Keratinocyte (primary cell): Measurements from ENCODE around the gene KLHL36. TPM values are rescaled to one million over a fixed set of nuclear protein-coding genes. Genes with fewer than 3 reads are reported as not detected.

Source experiments
- DNase-seq: peaks from one replicate; pipeline ENCODE4 v3.0.0-alpha.2; 2011; ENCODE audit warnings: low read depth, missing footprints, low spot score
- FAIRE-seq: peaks from 2 replicates; lab custom pipeline; 2011; peaks lifted over from hg19 to GRCh38; lab: Jason Lieb, UNC
- H2AFZ ChIP-seq: 2 replicates; pipeline ENCODE4 v1.6.0; 2012; ENCODE audit warnings: low read length, control low read depth, inconsistent platforms; ENCODE audit not compliant: control insufficient read depth
- H3K27ac ChIP-seq: 2 replicates; pipeline ENCODE4 v1.5.1; 2011; ENCODE audit warnings: low read length; ENCODE audit not compliant: control insufficient read depth, insufficient read depth
- H3K27me3 ChIP-seq: 3 replicates; pipeline ENCODE4 v1.6.0; 2011; ENCODE audit warnings: low read length; ENCODE audit not compliant: control insufficient read depth, insufficient read depth; ENCODE audit errors: extremely low read depth
- H3K36me3 ChIP-seq, 2 experiments: 2 replicates in 1 of 2; 3 replicates in 1 of 2; pipeline ENCODE4 v1.5.1; 2011; ENCODE audit warnings: low read length in 2 of 2, mild to moderate bottlenecking in 1 of 2; ENCODE audit not compliant: control insufficient read depth in 2 of 2, insufficient read depth in 2 of 2; ENCODE audit errors: extremely low read depth in 1 of 2
- H3K4me1 ChIP-seq: 3 replicates; pipeline ENCODE4 v1.5.1; 2011; ENCODE audit warnings: low read length; ENCODE audit not compliant: control insufficient read depth, insufficient read depth; ENCODE audit errors: extremely low read depth
- H3K4me2 ChIP-seq: 3 replicates; pipeline ENCODE4 v1.6.0; 2011; ENCODE audit warnings: low read depth, low read length; ENCODE audit not compliant: control insufficient read depth, insufficient read depth; ENCODE audit errors: extremely low read depth
- H3K4me3 ChIP-seq, 3 experiments: fragments of 200-600 bp in 1 of 3; sonication (generic) in 1 of 3; 2 replicates in 2 of 3; 3 replicates in 1 of 3; pipeline ENCODE4 v1.5.1; 2011 to 2016; ENCODE audit warnings: low read length in 3 of 3, mild to moderate bottlenecking in 3 of 3, control low read depth in 2 of 3, inconsistent platforms in 1 of 3, low read depth in 1 of 3, mixed read lengths in 1 of 3, mixed run types in 1 of 3, moderate library complexity in 1 of 3; ENCODE audit not compliant: control insufficient read depth in 2 of 3, insufficient read depth in 2 of 3; ENCODE audit errors: extremely low read depth in 1 of 3
- H3K79me2 ChIP-seq: 2 replicates; pipeline ENCODE4 v1.6.0; 2012; ENCODE audit warnings: low read length; ENCODE audit not compliant: control insufficient read depth, insufficient read depth
- H3K9ac ChIP-seq: 3 replicates; pipeline ENCODE4 v1.6.0; 2011; ENCODE audit warnings: low read length; ENCODE audit not compliant: control insufficient read depth, insufficient read depth; ENCODE audit errors: extremely low read depth
- H3K9me1 ChIP-seq: 3 replicates; pipeline ENCODE4 v1.6.0; 2011; ENCODE audit warnings: low read length; ENCODE audit not compliant: control insufficient read depth, insufficient read depth; ENCODE audit errors: extremely low read depth
- H3K9me3 ChIP-seq: 2 replicates; pipeline ENCODE4 v1.5.1; 2012; ENCODE audit warnings: low read depth, low read length; ENCODE audit not compliant: control insufficient read depth
- H4K20me1 ChIP-seq: 3 replicates; pipeline ENCODE4 v1.6.0; 2011; ENCODE audit warnings: low read length; ENCODE audit not compliant: control insufficient read depth, insufficient read depth; ENCODE audit errors: extremely low read depth
- CTCF ChIP-seq, 3 experiments: IDR thresholded peaks in 1 of 3; conservative IDR thresholded peaks in 1 of 3; optimal IDR thresholded peaks in 1 of 3; 2 replicates in 2 of 3; 3 replicates in 1 of 3; pipeline versions ENCODE3 to v1.5.1; 2011; ENCODE audit warnings: low read length in 3 of 3, mild to moderate bottlenecking in 3 of 3, moderate library complexity in 2 of 3, control low read depth in 1 of 3, inconsistent platforms in 1 of 3; ENCODE audit not compliant: insufficient read depth in 2 of 3; ENCODE audit errors: extremely low read depth in 1 of 3
- EZH2 ChIP-seq: IDR thresholded peaks from one replicate; pipeline ENCODE4 v1.6.1; 2012; ENCODE audit warnings: inconsistent platforms, mild to moderate bottlenecking, low read length, moderate library complexity
- dilution Hi-C: fragments of 300-500 bp; cut with MboI; formaldehyde crosslinking; loops from one replicate; pipeline ENCODE4 v1.7.0; 2020; ENCODE audit warnings: low sequenced_read_pairs; ENCODE audit not compliant: extremely low pct_ligation_motif_present
- polyA plus RNA-seq, 5 experiments: library from polyadenylated mRNA; depleted of rRNA in 3 of 5; stranded (reverse) in 3 of 5; stranded (forward) in 1 of 5; unstranded in 1 of 5; fragments of >200 nt; gene quantifications; 1 replicate in 1 of 5; 2 replicates in 3 of 5; 3 replicates in 1 of 5; pipeline versions ENCODE4 v1.2.1 to v1.2.3, GENCODE V29; 2011 to 2012; ENCODE audit warnings: missing spikeins in 2 of 5, low read depth in 1 of 5, low replicate concordance in 1 of 5

KLHL36 gene
- polyA plus RNA-seq, 1 donor (not counting 4 experiments of a cell fraction or from before 2014, with no cell fraction given) = 27.5 TPM

GRCh38 chr16:84683691-84684591, 35.6 kb downstream of the KLHL36 start:
- Histone ChIP-seq H3K9me3 (no peaks in the 10 kb centered on the region), H3K9me1 (no peaks in the 10 kb centered on the region), H3K4me2 (no peak overlapping the region), H3K79me2 (no peaks in the 10 kb centered on the region), H2AFZ (no peak overlapping the region), H3K27me3 (peaks cover 8% of the 10 kb centered on the region), H3K9ac (no peak overlapping the region), H3K36me3 (no peaks in the 10 kb centered on the region), H3K27ac (no peak overlapping the region), H3K4me3 (no peak overlapping the region), H4K20me1 (no peaks in the 10 kb centered on the region), H3K4me1 (peaks cover 2% of the 10 kb centered on the region)
- dilution Hi-C loops = no loop called here
- no peak for DNase-seq
- no peak for FAIRE-seq
- TF ChIP-seq CTCF (optimal IDR thresholded peaks at IDR 0.05 in 1 of 3, IDR thresholded peaks at IDR 0.05 in 1 of 3, conservative IDR thresholded peaks at IDR 0.05 in 1 of 3; ENCODE audit: extremely low read depth in 1 of 3, insufficient read depth in 2 of 3, low read length in 3 of 3) = no peak

DNA sequence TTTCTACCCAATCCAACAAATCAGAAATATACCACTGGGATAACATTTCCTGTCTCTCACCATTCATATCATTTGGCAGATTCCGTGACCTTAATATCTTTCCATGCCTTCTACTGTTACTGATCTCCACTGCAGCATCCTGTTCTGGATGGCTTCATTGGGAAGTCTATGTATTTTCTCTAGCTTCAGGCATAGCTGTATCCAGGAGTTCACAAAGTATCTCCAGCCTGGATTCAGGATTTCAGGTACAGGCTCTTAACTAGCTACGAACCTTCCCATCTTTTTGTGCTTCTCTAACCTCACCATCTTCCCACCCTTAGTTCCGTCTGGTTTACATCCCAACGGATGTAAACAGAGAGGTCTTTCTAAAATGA, 36.3 kb downstream of the KLHL36 start:
- no peak for TF ChIP-seq CTCF (optimal IDR thresholded peaks at IDR 0.05 in 1 of 3, IDR thresholded peaks at IDR 0.05 in 1 of 3, conservative IDR thresholded peaks at IDR 0.05 in 1 of 3; ENCODE audit: extremely low read depth in 1 of 3, insufficient read depth in 2 of 3, low read length in 3 of 3)
- TF ChIP-seq EZH2 = no peak
- dilution Hi-C loops = no loop called here
- no peak overlapping the region for H3K4me3 ChIP-seq
- no peak overlapping the region for H2AFZ ChIP-seq
- DNase-seq (no peak), FAIRE-seq (no peak)
- H3K4me2 ChIP-seq = no peak overlapping the region
- no peak overlapping the region for H3K9ac ChIP-seq
- no peaks in the 10 kb centered on the region for H3K9me1 ChIP-seq
- H3K79me2 ChIP-seq = no peaks in the 10 kb centered on the region
- no peaks in the 10 kb centered on the region for H3K36me3 ChIP-seq
- H3K9me3 ChIP-seq = no peaks in the 10 kb centered on the region
- H3K27me3 ChIP-seq = peaks cover 8% of the 10 kb centered on the region
- H3K27ac ChIP-seq = no peak overlapping the region
- peaks cover 5% of the 10 kb centered on the region for H3K4me1 ChIP-seq
- H4K20me1 ChIP-seq = no peaks in the 10 kb centered on the region
